Activated B cell treated with CpG ODN at 0.5 μM for 24 hours (primary cell): Measurements from ENCODE around the gene MIEF1. TPM values are rescaled to one million over a fixed set of nuclear protein-coding genes. Genes with fewer than 3 reads are reported as not detected.
A peak's percentile ranks its signal among the peaks of the same experiment; 100 is the strongest.
"Not testable (repeated sequence)": the region's sequence is repeated elsewhere in the genome, so short reads cannot be mapped to it uniquely, and the experiment has no call there.

Source experiments
- ATAC-seq: fragments of 200-7000 bp; cut with Tn5 transposase; one replicate; pipeline ENCODE4 v1.10.0; 2021; ENCODE audit warnings: low read depth, mild to moderate bottlenecking, moderate library complexity
- CTCF ChIA-PET: fragments of 350-600 bp; sonication (Branson Sonifier 250); formaldehyde crosslinking; loops from one replicate; lab custom pipeline; 2021; ENCODE audit warnings: antibody characterized with exemption; lab: Charles Lee
- POLR2A ChIA-PET: fragments of 350-600 bp; sonication (Branson Sonifier 250); formaldehyde crosslinking; loops from one replicate; lab custom pipeline; 2021; ENCODE audit warnings: antibody characterized with exemption; lab: Charles Lee
- DNase-seq: peaks from one replicate; pipeline ENCODE4 v3.0.0; 2022
- H3K27ac Mint-ChIP-seq: one replicate; pipeline ENCODE4 v1.8.0; 2020; ENCODE audit warnings: mixed read lengths
- H3K27me3 Mint-ChIP-seq: one replicate; pipeline ENCODE4 v1.8.0; 2021; ENCODE audit warnings: mixed read lengths
- H3K36me3 Mint-ChIP-seq: one replicate; pipeline ENCODE4 v1.8.0; 2021; ENCODE audit warnings: low read depth, mixed read lengths
- H3K4me1 Mint-ChIP-seq: one replicate; pipeline ENCODE4 v1.8.0; 2021; ENCODE audit warnings: mixed read lengths
- H3K4me3 Mint-ChIP-seq: one replicate; pipeline ENCODE4 v1.8.0; 2020; ENCODE audit warnings: mild to moderate bottlenecking, mixed read lengths
- H3K9me3 Mint-ChIP-seq: one replicate; pipeline ENCODE4 v1.8.0; 2020; ENCODE audit warnings: mixed read lengths
- intact Hi-C: fragments of 100-400 bp; cut with micrococcal nuclease; formaldehyde crosslinking; loops from one replicate; pipeline ENCODE4 v1.15.1; 2024
- total RNA-seq: library from RNA; stranded (reverse); gene quantifications from 2 replicates; pipeline ENCODE4 v1.2.3, GENCODE V29; 2022
- TF ChIP-seq, protein P1 (sequence below): fragments of 200-600 bp; IDR thresholded peaks from one replicate; pipeline ENCODE4 v1.8.0; 2022; ENCODE audit warnings: antibody characterized with exemption, mild to moderate bottlenecking

The MIEF1 gene
- total RNA-seq, 1 donor from 2014 or later, result 41.3 TPM

DNA sequence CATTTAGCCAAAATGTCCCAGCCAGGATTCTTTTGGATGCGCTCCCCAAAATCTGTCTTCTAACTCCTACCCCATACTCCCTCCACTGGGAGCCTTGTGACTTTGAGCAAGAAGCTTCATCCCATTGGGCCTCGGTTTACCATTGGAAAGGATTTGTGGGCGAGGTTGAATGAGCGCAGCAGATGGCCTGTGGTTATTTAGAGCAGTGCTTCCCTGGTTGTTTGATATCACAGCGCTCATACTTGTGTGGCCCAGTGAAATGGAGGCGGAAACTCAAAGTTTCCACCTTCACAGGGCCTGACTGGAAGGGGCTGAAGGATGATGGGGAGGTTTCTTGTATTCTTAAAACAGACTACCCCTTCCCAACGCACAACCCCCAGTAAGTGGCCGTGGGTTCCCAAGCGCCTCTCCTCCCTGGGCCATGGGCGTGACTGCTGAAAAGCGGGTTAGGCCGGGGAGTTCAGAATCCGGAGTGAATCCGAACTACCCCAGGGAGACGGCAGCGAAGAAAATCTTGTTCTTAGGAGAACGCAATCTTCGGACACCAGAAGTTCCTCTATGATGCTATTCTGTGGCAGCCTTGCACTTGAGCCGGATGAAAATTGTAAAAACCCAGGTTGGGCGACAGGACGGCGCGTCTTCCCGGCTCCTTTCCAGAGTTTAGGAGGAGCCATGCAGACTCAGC lies 17.0 kb downstream of the MIEF1 start:
- ChIA-PET CTCF (interaction anchor here (1.0 to 3.5 kb wide), 8 partner anchors 10 to 525 kb away, joined by 3 to 23 read pairs (median 6); partner anchors contain the start of genes MIEF1 and TAB1), POLR2A (interaction anchor here (0.6 to 3.6 kb wide), 47 partner anchors 9 to 1862 kb away, joined by 3 to 111 read pairs (median 6); partner anchors contain the start of genes C22orf23, CBX7, GTPBP1 and MIEF1)
- ATAC-seq, result no peak
- TF ChIP-seq, protein P1, sequence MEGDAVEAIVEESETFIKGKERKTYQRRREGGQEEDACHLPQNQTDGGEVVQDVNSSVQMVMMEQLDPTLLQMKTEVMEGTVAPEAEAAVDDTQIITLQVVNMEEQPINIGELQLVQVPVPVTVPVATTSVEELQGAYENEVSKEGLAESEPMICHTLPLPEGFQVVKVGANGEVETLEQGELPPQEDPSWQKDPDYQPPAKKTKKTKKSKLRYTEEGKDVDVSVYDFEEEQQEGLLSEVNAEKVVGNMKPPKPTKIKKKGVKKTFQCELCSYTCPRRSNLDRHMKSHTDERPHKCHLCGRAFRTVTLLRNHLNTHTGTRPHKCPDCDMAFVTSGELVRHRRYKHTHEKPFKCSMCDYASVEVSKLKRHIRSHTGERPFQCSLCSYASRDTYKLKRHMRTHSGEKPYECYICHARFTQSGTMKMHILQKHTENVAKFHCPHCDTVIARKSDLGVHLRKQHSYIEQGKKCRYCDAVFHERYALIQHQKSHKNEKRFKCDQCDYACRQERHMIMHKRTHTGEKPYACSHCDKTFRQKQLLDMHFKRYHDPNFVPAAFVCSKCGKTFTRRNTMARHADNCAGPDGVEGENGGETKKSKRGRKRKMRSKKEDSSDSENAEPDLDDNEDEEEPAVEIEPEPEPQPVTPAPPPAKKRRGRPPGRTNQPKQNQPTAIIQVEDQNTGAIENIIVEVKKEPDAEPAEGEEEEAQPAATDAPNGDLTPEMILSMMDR, result no peak
- Mint-ChIP-seq H3K27ac (peak overlapping the region; percentile 98), H3K4me1 (peaks cover 55% of the 10 kb centered on the region), H3K27me3 (peaks cover 2% of the 10 kb centered on the region), H3K9me3 (no peaks in the 10 kb centered on the region), H3K36me3 (peaks cover 66% of the 10 kb centered on the region), H3K4me3 (peak overlapping the region; percentile 91)
- intact Hi-C loops, result loop anchor here (1.0 kb wide), 1 partner anchor 168 kb away; no protein-coding TSS in a partner anchor
- DNase-seq, result no peak

DNA sequence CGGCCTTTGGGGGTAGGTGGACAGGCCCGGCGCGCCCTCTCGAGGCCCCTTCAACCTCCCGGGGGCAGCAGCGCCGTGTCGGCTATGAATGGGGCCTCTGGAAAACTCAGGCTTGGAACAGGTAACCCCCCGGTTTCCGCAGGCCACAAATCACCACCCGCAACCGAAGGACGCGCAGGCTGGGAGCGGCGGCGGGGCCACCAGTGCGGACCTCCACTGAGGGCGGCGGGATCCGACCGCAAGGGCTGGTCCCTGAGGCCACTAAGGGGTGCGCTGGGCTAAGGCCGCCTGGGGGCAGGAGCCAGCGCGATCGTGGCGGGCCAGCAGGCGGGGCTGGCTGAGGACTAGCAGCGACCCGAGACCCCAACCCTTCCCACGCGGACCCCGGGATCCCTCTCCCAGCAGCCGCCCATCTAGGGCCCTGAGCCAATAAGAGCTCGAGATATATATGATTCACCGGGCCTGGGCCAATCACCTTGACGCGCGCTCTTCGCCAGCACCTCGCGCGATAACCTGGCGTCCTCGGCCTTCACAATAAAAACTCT lies 17.7 kb downstream of the MIEF1 start:
- intact Hi-C loops, result loop anchor here (1.0 to 2.0 kb wide), 9 partner anchors 13 to 1767 kb away; partner anchors contain the start of genes CBX7, MIEF1, RANGAP1 and RPL3
- peak; percentile 91 for ATAC-seq
- Mint-ChIP-seq H3K27me3 (peaks cover 2% of the 10 kb centered on the region), H3K9me3 (no peaks in the 10 kb centered on the region), H3K4me1 (peaks cover 55% of the 10 kb centered on the region), H3K27ac (peak overlapping the region; percentile 98), H3K36me3 (peaks cover 65% of the 10 kb centered on the region), H3K4me3 (peak overlapping the region; percentile 91)
- POLR2A ChIA-PET, result interaction anchor here (0.6 to 2.7 kb wide), 61 partner anchors 9 to 1862 kb away, joined by 3 to 111 read pairs (median 5); partner anchors contain the start of genes ANKRD54, C22orf23, CBX7 and GTPBP1
- CTCF ChIA-PET, result interaction anchor here (0.6 to 2.2 kb wide), 10 partner anchors 10 to 524 kb away, joined by 3 to 22 read pairs (median 4); partner anchors contain the start of genes MIEF1 and TAB1
- peak; percentile 86 for DNase-seq
- TF ChIP-seq, protein P1, result no peak

DNA sequence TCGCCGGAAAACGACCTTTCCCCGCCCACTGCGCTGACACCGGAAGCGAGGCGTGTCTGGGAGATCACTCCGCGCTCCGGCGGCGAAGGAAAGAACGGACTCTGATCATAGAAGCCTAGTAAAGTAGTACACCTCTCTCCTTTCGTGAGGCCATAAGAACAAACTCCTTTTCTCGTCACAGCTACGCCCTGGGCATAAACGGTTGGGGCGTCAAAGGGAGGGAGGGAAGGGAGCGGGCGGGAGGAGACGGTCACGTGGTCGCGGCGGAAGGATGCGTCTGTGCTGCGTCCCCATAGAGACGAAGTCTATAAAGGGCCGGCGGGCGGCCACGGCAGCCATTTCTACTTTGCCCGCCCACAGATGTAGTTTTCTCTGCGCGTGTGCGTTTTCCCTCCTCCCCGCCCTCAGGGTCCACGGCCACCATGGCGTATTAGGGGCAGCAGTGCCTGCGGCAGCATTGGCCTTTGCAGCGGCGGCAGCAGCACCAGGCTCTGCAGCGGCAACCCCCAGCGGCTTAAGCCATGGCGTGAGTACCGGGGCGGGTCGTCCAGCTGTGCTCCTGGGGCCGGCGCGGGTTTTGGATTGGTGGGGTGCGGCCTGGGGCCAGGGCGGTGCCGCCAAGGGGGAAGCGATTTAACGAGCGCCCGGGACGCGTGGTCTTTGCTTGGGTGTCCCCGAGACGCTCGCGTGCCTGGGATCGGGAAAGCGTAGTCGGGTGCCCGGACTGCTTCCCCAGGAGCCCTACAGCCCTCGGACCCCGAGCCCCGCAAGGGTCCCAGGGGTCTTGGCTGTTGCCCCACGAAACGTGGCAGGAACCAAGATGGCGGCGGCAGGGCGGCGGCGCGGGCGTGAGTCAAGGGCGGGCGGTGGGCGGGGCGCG lies 18.4 kb downstream of the MIEF1 start, which contains the start of gene ATF4:
TSS of gene ATF4 (plus strand) at position 337 of the 880 bp plus-strand sequence. CDS start 884 bp downstream, outside the sequence.
- CTCF ChIA-PET, result interaction anchor here (0.6 to 2.2 kb wide), 10 partner anchors 9 to 523 kb away, joined by 3 to 22 read pairs (median 4); partner anchors contain the start of genes MIEF1 and TAB1
- ATAC-seq (peak; percentile 56), DNase-seq (peak; percentile 88)
- Mint-ChIP-seq H3K27me3 (peaks cover 2% of the 10 kb centered on the region), H3K4me3 (peak within 1 kb of the TSS; percentile 91), H3K36me3 (peaks cover 65% of the 10 kb centered on the region), H3K9me3 (no peaks in the 10 kb centered on the region), H3K4me1 (peaks cover 60% of the 10 kb centered on the region), H3K27ac (peak within 1 kb of the TSS; percentile 98)
- TF ChIP-seq, protein P1, result no peak
- intact Hi-C loops, result loop anchor here (1.0 to 2.0 kb wide), 8 partner anchors 12 to 1766 kb away; partner anchors contain the start of genes CBX7, MIEF1, RANGAP1 and RPL3
- POLR2A ChIA-PET, result interaction anchor here (0.6 to 2.7 kb wide), 64 partner anchors 10 to 1862 kb away, joined by 3 to 111 read pairs (median 4); partner anchors contain the start of genes ANKRD54, C22orf23, CBX7 and GTPBP1

DNA sequence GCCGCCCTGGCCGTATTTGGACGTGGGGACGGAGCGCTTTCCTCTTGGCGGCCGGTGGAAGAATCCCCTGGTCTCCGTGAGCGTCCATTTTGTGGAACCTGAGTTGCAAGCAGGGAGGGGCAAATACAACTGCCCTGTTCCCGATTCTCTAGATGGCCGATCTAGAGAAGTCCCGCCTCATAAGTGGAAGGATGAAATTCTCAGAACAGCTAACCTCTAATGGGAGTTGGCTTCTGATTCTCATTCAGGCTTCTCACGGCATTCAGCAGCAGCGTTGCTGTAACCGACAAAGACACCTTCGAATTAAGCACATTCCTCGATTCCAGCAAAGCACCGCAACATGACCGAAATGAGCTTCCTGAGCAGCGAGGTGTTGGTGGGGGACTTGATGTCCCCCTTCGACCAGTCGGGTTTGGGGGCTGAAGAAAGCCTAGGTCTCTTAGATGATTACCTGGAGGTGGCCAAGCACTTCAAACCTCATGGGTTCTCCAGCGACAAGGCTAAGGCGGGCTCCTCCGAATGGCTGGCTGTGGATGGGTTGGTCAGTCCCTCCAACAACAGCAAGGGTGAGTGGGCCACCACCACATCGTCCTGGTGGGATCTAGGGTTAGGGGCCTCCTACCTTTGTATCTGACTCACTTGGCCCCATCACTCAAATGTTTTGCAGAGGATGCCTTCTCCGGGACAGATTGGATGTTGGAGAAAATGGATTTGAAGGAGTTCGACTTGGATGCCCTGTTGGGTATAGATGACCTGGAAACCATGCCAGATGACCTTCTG lies 19.2 kb downstream of the MIEF1 start:
- ATAC-seq, DNase-seq, H3K9me3 Mint-ChIP-seq, H3K27me3 Mint-ChIP-seq: not testable (repeated sequence)
- POLR2A ChIA-PET, result interaction anchor here (0.7 to 2.7 kb wide), 19 partner anchors 9 to 1863 kb away, joined by 3 to 111 read pairs (median 8); partner anchors contain the start of genes CBX7, MIEF1, PDXP and RPL3
- intact Hi-C loops, result loop anchor here (2.0 kb wide), 3 partner anchors 74 to 1766 kb away; partner anchors contain the start of genes CBX7 and RANGAP1
- Mint-ChIP-seq H3K4me1 (peaks cover 60% of the 10 kb centered on the region), H3K36me3 (peaks cover 62% of the 10 kb centered on the region), H3K27ac (peak overlapping the region; percentile 98), H3K4me3 (peak overlapping the region; percentile 91)
- CTCF ChIA-PET, result interaction anchor here (2.2 kb wide), 1 partner anchor 8 kb away, joined by 22 read pairs; no protein-coding TSS in a partner anchor

DNA sequence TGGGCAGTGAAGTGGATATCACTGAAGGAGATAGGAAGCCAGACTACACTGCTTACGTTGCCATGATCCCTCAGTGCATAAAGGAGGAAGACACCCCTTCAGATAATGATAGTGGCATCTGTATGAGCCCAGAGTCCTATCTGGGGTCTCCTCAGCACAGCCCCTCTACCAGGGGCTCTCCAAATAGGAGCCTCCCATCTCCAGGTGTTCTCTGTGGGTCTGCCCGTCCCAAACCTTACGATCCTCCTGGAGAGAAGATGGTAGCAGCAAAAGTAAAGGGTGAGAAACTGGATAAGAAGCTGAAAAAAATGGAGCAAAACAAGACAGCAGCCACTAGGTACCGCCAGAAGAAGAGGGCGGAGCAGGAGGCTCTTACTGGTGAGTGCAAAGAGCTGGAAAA lies 20.0 kb downstream of the MIEF1 start:
- DNase-seq, H3K9me3 Mint-ChIP-seq, intact Hi-C loops, ATAC-seq, H3K27me3 Mint-ChIP-seq, CTCF ChIA-PET: not testable (repeated sequence)
- H3K4me3 Mint-ChIP-seq, result peak overlapping the region; percentile 91
- peak overlapping the region; percentile 98 for H3K27ac Mint-ChIP-seq
- peaks cover 61% of the 10 kb centered on the region for H3K36me3 Mint-ChIP-seq
- H3K4me1 Mint-ChIP-seq, result peaks cover 65% of the 10 kb centered on the region
- POLR2A ChIA-PET, result interaction anchor here (0.7 to 3.9 kb wide), 12 partner anchors 10 to 767 kb away, joined by 3 to 19 read pairs (median 4); partner anchors contain the start of genes MIEF1, RPL3 and RPS19BP1
